Fibroblast of lung (primary cell): Measurements from ENCODE around the gene TBC1D9. TPM values are rescaled to one million over a fixed set of nuclear protein-coding genes. Genes with fewer than 3 reads are reported as not detected.
A peak's percentile ranks its signal among the peaks of the same experiment; 100 is the strongest.

Source experiments
- DNase-seq, 2 donors: peaks; one replicate each; pipeline versions ENCODE4 v3.0.0 to v3.0.0-alpha.2; 2010; ENCODE audit warnings: low read depth in 2 of 2
- H2AFZ ChIP-seq: 2 replicates; pipeline ENCODE4 v1.5.1; 2012; ENCODE audit warnings: low read length, control low read depth, inconsistent platforms
- H3K27ac ChIP-seq: 2 replicates; pipeline ENCODE4 v1.5.1; 2011; ENCODE audit warnings: low read length, control low read depth; ENCODE audit not compliant: insufficient read depth
- H3K27me3 ChIP-seq: 2 replicates; pipeline ENCODE4 v1.5.1; 2011; ENCODE audit warnings: mild to moderate bottlenecking, low read length; ENCODE audit not compliant: control insufficient read depth, insufficient read depth
- H3K36me3 ChIP-seq: 2 replicates; pipeline ENCODE4 v1.5.1; 2011; ENCODE audit warnings: low read length; ENCODE audit not compliant: control insufficient read depth, insufficient read depth
- H3K4me1 ChIP-seq: 2 replicates; pipeline ENCODE4 v1.5.1; 2011; ENCODE audit warnings: low read length; ENCODE audit not compliant: control insufficient read depth, insufficient read depth; ENCODE audit errors: extremely low read depth
- H3K4me2 ChIP-seq: 2 replicates; pipeline ENCODE4 v1.5.1; 2011; ENCODE audit warnings: low read length, control low read depth; ENCODE audit not compliant: insufficient read depth; ENCODE audit errors: extremely low read depth
- H3K4me3 ChIP-seq, 4 experiments: fragments of 200-600 bp in 1 of 4; sonication (generic) in 1 of 4; replicated peaks in 1 of 4; 2 replicates each; pipeline ENCODE4 v1.5.1; 2011 to 2016; ENCODE audit warnings: low read length in 4 of 4, low read depth in 3 of 4, mild to moderate bottlenecking in 3 of 4, control low read depth in 2 of 4, inconsistent platforms in 1 of 4, mixed read lengths in 1 of 4; ENCODE audit not compliant: insufficient read depth in 1 of 4; ENCODE audit errors: control extremely low read depth in 1 of 4
- H3K79me2 ChIP-seq: 2 replicates; pipeline ENCODE4 v1.5.1; 2012; ENCODE audit warnings: mild to moderate bottlenecking, low read length, inconsistent platforms; ENCODE audit not compliant: control insufficient read depth, insufficient read depth
- H3K9ac ChIP-seq: 2 replicates; pipeline ENCODE4 v1.5.1; 2011; ENCODE audit warnings: mild to moderate bottlenecking, low read length, control low read depth; ENCODE audit not compliant: insufficient read depth
- H3K9me3 ChIP-seq: 2 replicates; pipeline ENCODE4 v1.5.1; 2012; ENCODE audit warnings: low read depth, low read length; ENCODE audit not compliant: control insufficient read depth, insufficient read depth
- H4K20me1 ChIP-seq: 2 replicates; pipeline ENCODE4 v1.5.1; 2011; ENCODE audit warnings: low read length; ENCODE audit not compliant: control insufficient read depth, insufficient read depth; ENCODE audit errors: extremely low read depth
- CTCF ChIP-seq, 2 donors: IDR thresholded peaks in 1 of 2; conservative IDR thresholded peaks in 1 of 2; 1 replicate in 1 of 2; 2 replicates in 1 of 2; pipeline ENCODE4 v1.5.1; 2011 to 2012; ENCODE audit warnings: low read length in 2 of 2, control low read depth in 1 of 2, inconsistent platforms in 1 of 2, low read depth in 1 of 2, mild to moderate bottlenecking in 1 of 2
- EZH2 ChIP-seq: IDR thresholded peaks from 2 replicates; pipeline ENCODE4 v1.5.1; 2012; ENCODE audit warnings: low read length, control low read depth, mild to moderate bottlenecking; ENCODE audit errors: missing control alignments
- polyA plus RNA-seq, 2 donors: library from polyadenylated mRNA; depleted of rRNA in 1 of 2; stranded (reverse) in 1 of 2; unstranded in 1 of 2; fragments of >200 nt; gene quantifications; 2 replicates each; pipeline ENCODE4 v1.2.1, GENCODE V29; 2011 to 2012; ENCODE audit warnings: missing spikeins in 1 of 2
- total RNA-seq: library from RNA; depleted of rRNA; stranded (reverse); fragments of >200 nt; gene quantifications from 2 replicates; pipeline ENCODE4 v1.2.1, GENCODE V29; 2014

TBC1D9 gene
- total and polyA plus RNA-seq, 2 donors (not counting 1 experiment from before 2014, with no cell fraction given): 18.6 to 36.3 TPM

GRCh38 chr4:140654495-140654814, 101.7 kb downstream of the TBC1D9 start:
- H3K4me2 ChIP-seq: no peak overlapping the region
- H3K4me1 ChIP-seq: no peaks in the 10 kb centered on the region
- no peak overlapping the region for H3K27ac ChIP-seq
- H3K9ac ChIP-seq: no peak overlapping the region
- H3K27me3 ChIP-seq: no peaks in the 10 kb centered on the region
- peaks cover 3% of the 10 kb centered on the region for H3K36me3 ChIP-seq
- no peak overlapping the region for H3K4me3 ChIP-seq
- H3K9me3 ChIP-seq: no peaks in the 10 kb centered on the region
- H2AFZ ChIP-seq: no peak overlapping the region
- DNase-seq: peak in 1 of 2 donors; percentile 29
- no peaks in the 10 kb centered on the region for H3K79me2 ChIP-seq
- no peak for TF ChIP-seq EZH2
- TF ChIP-seq CTCF (conservative IDR thresholded peaks at IDR 0.05 in 1 of 2, IDR thresholded peaks at IDR 0.05 in 1 of 2; ENCODE audit: low read depth in 1 of 2, low read length in 2 of 2): no peak
- H4K20me1 ChIP-seq: no peaks in the 10 kb centered on the region

GRCh38 chr4:140653718-140654494, 102.3 kb downstream of the TBC1D9 start:
- H3K4me1 ChIP-seq: no peaks in the 10 kb centered on the region
- H3K4me3 ChIP-seq: peak overlapping the region in 2 of 4 experiments; percentile 6 to 25
- H3K9ac ChIP-seq: no peak overlapping the region
- peak overlapping the region; percentile 52 for H3K4me2 ChIP-seq
- H2AFZ ChIP-seq: peak overlapping the region; percentile 17
- TF ChIP-seq EZH2: no peak
- no peak overlapping the region for H3K27ac ChIP-seq
- peaks cover 3% of the 10 kb centered on the region for H3K36me3 ChIP-seq
- no peaks in the 10 kb centered on the region for H3K27me3 ChIP-seq
- peak; percentile 24 to 85 for DNase-seq
- H4K20me1 ChIP-seq: no peaks in the 10 kb centered on the region
- H3K9me3 ChIP-seq: no peaks in the 10 kb centered on the region
- H3K79me2 ChIP-seq: no peaks in the 10 kb centered on the region

DNA sequence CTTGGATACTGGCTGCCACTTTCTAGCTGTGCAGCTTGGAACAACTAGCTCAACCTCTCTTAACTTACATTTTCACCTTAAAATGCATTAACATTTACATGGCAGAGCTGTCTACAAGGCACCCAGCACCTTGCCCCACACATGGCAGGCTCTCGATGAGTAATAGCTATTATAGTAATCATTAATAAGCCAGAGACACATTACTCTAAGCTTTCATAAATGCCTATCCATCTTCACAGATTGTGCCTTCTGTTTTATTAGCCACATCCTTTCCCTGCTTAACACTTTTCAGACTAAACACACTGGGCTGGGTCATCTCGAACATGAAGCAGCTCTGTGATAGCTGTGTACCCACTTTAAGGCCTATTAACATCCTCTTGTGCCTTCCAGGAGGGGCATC, 103.6 kb downstream of the TBC1D9 start:
- no peak for DNase-seq
- peaks cover 3% of the 10 kb centered on the region for H3K36me3 ChIP-seq
- no peak overlapping the region for H3K27ac ChIP-seq
- TF ChIP-seq CTCF (conservative IDR thresholded peaks at IDR 0.05 in 1 of 2, IDR thresholded peaks at IDR 0.05 in 1 of 2; ENCODE audit: low read depth in 1 of 2, low read length in 2 of 2): no peak
- TF ChIP-seq EZH2: no peak
- H3K27me3 ChIP-seq: no peaks in the 10 kb centered on the region
- H3K4me2 ChIP-seq: no peak overlapping the region
- no peaks in the 10 kb centered on the region for H3K79me2 ChIP-seq
- no peak overlapping the region for H3K9ac ChIP-seq
- H2AFZ ChIP-seq: no peak overlapping the region
- no peak overlapping the region for H3K4me3 ChIP-seq
- no peaks in the 10 kb centered on the region for H3K9me3 ChIP-seq
- no peaks in the 10 kb centered on the region for H3K4me1 ChIP-seq
- H4K20me1 ChIP-seq: no peaks in the 10 kb centered on the region
